DMS53 (cell line): ENCODE measurements around the gene SMG6.

Experiments
- DNase-seq: peaks from one replicate; lab custom pipeline; 2025; lab: John Stamatoyannopoulos, UW

SMG6 gene

GRCh38 chr17:2235265-2235664 is 68.3 kb downstream of the SMG6 start:
- no peak for DNase-seq

- DNase-seq = no peak
Measured at GRCh38 chr17:2233441-2233947, 70.1 kb downstream of the SMG6 start.

DNA sequence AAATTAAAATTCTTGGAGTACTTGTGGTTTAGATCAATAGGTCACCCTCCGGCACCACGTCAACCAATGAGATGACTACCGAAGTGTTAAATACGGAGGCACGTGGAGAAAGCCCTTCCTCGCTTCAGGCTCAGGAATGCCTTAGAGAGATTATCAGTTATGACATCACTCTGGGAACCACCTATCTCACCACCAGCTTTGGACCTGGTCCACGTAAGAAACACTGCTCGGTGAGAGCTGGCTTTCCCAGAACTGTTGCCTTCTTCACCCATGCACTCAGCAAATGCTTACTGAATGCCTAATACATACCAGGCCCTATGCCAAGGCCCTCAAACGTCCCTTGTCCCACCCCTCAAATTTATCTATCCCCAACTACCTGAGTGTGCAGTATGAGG is 71.3 kb downstream of the SMG6 start:
- DNase-seq = no peak

DNA sequence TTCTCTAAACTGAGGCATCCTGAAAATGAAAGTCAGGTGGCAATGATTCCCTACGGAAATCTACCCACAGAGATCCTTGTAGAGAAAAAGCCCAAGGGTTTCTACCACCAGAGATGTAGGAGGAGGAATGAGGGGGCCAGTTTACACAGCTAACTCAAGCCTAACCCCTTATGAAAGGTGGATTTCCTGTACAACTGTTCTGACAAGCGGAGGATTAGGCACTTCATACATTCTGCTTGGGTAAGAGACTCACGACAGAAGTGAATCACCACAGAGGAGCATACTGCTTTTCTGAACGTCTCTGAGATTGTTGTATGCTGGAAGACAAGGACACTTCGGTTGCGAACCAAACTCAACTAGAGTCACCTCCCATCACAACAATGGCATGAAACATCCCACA is 72.7 kb downstream of the SMG6 start:
- no peak for DNase-seq

DNA sequence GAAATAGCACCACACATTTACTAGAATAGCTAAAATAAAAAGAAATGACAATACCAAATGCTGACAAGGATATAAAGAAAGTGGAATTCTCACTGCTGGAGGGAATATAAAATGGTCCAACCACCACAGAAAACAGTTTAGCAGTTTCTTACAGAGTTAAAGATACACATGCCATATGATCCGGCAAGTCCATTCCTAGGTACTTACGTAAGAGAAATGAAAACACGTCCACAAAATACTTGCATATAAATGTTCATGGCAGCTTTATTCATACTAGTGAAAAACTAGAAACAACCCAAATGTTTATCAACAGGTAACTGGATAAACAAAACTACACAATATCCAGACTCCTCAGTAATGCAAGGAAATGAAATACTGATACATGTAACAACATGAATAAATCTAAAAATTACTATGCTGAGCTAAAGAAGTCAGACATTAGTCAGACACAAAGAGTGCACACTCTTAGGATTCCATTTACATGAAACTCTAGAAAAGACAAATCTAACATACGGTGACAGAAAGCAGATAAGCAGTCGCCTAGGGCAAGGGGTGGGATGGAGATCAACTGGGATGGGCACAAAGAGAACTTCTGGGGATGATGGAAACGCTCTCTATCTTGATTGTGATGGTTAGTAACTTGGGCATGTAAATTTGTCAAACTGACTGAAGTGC is 76.4 kb downstream of the SMG6 start:
- DNase-seq = no peak

- DNase-seq = no peak
Measured at GRCh38 chr17:2223617-2223927, 80.0 kb downstream of the SMG6 start.

- no peak for DNase-seq
Measured at GRCh38 chr17:2222901-2223616, 80.5 kb downstream of the SMG6 start.

- no peak for DNase-seq
Measured at GRCh38 chr17:2222301-2222700, 81.3 kb downstream of the SMG6 start.

DNA sequence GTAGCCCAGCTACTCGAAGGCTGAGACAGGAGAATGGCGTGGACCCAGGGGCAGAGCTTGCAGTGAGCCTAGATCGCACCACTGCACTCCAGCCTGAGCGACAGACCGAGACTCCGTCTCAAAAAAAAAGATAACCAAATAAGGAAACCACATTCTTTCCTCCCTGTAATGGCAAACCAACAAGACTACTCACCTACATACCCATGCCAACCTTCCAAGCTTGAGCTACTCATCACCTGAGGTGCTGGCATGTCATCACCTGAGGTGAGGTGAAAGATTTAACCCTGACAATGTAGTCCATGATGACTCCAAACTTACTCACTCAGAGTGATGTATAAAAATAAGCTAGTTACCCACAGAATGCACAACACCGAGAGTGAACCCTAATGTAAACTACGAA is 85.2 kb downstream of the SMG6 start:
- DNase-seq = no peak

DNA sequence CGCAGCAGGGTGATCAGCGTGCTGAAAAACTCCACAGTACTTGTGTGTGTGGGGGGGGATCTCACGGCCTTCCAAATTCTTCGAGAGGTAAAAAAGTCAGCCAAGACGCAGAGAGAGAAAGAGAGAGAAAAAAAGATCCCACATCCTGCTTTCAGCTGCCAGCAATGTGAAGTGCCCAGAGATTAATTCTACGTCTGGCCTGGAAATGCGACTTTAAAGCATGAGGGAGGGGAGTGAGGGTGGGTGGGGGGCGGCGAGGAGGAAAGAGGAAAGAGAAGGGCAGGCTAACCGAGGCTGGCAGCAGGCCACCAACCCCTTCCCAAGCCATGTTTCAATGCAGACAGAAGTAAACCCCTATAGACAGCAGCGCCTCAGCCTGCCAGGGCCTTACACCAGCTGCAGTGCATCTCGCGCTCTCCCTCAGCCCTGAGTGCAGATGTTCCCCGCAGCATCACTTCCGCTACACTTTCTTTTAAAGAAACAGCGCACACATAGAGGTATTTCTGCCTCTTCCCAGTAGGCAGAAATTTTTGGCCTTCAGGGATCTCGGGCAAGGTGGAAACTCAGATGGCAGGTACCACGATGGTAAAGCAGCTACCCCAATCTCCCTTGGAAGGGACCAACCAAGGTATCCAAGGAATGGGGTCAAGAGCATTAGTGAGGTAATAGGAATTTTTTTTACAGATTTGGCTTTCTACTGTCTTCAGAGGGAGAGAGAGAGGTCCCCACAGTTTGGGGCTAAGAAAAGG is 87.8 kb downstream of the SMG6 start:
- no peak for DNase-seq

DNA sequence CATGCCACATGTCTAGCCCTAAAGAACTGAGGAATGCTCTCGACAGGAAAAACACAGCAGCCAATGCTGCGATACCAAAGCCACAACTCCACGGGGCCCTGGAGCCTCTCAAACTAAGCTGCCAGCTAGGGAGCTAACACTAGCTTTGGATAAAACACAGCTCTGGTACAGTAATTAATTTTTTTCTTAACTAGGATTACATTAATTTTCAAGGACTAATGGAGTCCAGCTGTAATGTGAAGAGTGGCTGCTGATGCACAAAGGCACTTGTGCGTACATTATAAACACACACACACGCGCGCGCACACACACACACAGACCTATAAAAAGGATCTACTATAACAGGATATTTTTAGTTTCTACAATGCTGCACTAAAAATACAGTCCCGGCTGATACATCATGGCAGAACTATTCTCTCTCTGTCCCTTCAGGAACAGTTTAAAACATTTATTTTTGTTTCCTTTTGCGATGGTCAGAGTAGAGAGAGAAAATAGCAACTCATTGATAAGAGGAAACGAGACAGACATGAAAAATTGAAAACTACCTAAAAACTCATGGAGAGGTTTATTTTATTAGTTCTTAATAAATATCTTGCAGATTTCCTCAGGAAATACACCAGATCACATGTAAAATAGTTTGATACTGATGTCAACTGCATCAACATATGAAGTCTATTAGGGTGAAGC is 88.5 kb downstream of the SMG6 start:
- DNase-seq = no peak

GRCh38 chr17:2214047-2214928 is 89.3 kb downstream of the SMG6 start:
- no peak for DNase-seq

DNA sequence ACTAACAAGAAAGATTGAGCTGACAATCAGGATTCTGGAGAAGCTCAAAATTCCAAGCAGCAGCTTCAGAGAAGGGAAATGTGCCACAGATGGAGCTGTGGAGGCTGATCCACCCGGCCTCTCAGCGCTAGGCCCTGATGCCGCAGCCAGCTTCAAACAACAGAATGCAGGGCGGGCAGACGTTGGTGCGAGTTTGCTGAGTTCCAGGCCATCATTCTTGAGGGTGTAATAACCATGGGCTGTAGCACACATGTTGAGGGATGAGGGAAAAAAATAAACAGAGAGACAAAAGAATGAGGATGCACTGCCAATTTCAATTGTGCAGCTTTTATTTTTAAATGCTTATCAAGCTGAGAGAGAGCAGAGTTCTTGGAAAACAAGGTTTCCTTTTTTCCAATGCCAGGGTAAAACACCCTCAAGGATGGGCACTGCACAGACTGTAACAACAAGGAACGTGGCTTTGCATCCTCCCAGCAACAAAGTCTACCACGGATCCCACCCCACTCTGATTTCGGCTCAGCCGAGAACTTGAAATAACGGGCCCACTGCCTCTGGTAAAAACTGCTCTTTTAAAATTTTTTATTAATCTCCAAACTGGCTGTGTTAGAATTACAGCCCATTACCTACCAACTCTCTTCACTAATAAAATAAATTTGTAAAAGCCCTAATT is 90.2 kb downstream of the SMG6 start:
- no peak for DNase-seq

- DNase-seq = no peak
Measured at GRCh38 chr17:2212400-2212981, 91.1 kb downstream of the SMG6 start.

- DNase-seq = no peak
Measured at GRCh38 chr17:2211661-2212399, 91.8 kb downstream of the SMG6 start.

GRCh38 chr17:2210726-2211125 is 92.9 kb downstream of the SMG6 start:
- DNase-seq = no peak

DNA sequence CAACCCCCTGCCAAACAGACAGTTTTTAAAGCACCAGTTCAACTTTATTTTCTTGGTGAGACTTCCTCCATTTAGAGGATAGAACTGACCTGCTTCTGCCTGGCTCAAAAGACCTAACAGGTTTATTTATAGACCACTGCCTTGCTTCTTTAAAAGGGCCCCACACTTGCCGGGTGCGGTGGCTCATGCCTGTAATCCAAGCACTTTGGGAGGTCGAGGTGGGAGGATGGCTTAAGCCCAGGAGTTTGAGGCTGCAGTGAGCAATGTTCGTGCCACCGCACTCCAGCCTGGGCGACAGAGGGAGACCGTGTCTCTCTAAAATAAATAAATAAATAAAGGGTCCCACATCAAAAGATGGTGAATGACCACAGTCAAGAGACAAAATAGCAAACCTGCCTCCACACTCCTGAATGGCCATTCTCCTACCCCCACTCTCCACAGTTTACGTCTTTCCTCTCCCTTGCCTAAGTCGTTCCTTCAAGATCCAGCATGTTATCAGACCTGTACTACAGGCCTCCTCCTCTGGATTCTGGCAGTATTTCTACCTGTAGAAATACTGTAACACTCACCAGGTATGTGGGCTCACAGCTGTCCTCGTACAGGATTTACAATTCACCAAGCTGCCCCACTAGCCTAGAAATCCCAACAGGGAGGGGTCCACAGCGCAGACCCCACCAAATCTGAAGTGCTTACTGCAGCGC is 95.6 kb downstream of the SMG6 start:
- DNase-seq = no peak

GRCh38 chr17:2204393-2204792 is 99.2 kb downstream of the SMG6 start:
- DNase-seq = no peak

GRCh38 chr17:2203818-2204217 is 99.8 kb downstream of the SMG6 start:
- DNase-seq = no peak
